NCI-H1105 treated with DMSO at 0.1 percent for 48 hours (cell line): ENCODE measurements around the gene TTLL10.

Experiments used
- DNase-seq: peaks from one replicate; lab custom pipeline; 2025; lab: John Stamatoyannopoulos, UW

TTLL10 gene

DNA sequence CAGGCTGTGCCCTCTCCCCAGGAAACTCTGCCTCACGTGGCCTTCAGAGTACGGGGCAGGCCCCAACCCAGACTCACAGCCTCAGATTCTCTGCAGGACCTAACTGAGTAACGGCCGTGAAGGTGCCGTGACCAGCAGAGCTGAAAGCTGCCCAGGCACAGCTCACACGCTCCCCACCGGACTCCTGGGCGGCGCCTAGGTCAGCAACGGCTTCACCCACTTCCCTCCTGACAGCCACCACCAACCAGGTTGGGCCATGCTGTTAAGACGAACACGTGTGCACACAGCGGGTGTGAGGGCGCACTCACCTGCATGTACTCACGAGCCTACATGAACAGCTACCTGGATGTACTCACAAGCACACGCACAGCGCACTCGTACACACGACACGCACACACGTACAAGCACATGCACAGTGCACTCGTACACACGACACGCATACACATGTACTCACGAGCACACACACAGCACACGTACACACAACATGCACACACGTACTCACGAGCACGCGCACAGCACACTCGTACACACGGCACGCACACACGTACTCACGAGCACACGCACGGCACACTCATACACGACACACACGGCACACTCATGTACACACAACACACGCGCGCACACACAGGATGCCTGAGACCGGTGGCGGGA, 49.0 kb downstream of the TTLL10 start:
- DNase-seq, result no peak

DNA sequence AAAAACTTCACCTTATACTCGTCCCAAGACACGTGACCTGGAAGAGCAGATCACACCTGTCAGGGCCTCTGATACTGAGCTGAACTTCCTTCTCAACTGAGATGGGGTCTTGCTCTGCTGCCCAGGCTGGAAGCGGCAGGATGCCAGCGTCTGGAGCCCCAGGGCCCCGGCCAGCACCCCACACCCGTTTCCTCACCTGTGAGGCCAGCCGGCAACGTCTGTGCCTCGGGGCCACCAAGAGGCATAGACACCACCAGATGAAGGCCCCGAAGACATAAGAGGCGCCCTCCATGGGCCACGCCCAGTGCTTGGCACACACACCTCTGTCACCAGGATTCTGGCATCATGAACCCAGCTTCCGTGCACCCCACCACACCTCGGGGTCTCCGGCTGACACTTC, 49.6 kb downstream of the TTLL10 start:
- no peak for DNase-seq

DNA sequence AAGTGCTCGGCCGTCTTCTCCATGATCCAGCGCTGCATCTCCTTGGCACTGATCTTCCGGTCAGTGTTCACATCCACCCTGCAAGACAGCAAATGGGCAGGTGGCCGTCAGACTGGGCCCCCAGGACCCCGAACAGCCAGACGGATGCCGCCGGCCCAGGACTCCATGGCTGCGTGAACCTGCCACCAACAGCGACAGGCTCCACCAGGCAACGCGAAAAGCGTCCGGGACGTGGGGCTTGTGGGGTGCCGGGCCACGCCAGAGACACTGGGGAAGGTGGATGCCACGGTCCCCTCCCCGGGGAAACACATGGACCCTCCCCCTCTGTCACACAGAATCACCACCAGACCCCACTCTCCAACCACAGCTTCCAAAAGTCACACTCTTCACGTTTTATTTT, 50.2 kb downstream of the TTLL10 start:
- no peak for DNase-seq

DNA sequence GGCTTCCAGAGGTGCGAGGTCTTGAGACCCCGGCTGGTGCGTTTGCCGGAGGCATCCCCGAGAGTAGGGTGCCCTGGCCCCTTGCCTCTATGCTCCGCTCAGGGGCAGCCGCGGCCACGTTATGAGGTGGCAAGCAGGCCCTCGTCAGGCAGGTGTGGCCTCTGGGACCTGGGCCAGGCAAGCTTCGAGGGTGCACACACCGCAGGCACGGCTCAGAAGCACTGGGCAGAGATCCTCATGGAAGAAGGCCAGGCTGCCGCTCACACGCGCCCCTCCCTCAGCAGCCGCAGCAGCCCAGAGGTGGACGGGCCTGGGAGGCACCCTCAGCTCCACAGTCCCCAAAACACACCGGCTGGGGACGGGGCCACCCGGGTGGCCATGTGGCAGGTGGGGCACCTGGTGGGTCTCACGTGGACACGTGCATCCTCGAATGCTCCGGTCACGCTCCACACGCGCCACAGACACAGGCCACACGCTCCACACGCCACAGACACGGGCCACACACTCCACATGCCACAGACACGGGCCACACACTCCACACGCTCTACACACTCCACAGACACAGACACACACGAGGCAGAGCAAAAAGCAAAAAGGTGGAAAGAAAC, 51.7 kb downstream of the TTLL10 start:
- no peak for DNase-seq

DNA sequence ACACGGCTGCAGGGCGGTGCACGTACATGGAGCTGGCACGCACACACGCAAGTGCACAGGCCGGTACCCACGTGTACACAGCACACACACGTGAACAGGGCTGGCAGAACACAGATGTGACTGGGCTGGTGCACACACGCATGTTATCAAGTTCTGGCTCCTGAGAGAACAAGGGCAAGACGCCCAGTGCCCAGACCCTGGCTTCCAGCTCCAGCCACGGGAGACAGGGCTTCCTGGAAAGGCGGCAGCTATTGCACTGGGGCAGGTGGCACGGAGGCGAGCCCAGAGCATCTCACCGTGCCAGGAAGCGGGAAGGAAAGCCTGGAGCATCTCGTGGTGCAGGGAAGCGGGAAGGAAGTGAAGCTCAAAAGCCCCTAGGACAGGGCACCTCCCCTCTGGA, 52.2 kb downstream of the TTLL10 start:
- no peak for DNase-seq

DNA sequence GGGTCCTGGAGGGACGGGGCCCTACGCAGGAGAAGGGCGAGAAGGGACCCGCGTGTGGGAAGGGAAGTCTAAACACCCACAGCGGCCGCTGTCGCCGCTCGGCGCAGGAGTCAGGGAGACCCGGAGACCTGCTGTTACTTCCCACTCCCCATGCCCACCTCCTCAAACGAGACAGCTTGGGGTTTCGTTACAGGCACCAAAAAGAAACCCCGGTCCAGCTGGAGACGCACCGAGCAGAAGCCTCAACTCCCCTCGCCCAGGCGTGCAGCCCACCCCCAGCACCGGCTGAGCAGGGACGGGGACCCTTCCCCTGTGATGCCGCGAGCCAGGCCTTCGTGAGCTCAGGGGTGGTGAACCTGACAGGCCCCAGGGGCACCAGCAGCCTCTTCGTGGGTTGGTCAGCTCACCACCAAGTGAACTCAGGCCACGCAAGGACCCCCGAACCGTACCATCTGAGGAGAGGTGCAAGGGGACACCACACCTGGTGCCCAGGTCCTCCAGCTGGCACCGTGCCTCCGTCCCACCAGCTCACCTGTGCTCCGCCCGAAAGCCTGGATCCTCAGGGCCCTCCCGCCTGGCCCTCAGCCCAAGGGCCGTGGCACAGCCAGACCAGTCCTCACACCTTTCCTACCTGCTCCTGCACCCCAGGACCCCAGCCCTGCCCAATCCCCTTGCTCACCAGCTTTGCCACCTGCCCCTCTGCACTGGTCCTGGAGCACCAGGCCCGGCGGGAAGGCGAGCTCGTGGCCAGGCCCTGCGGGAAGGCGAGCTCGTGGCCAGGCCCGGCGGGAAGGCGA, 53.1 kb downstream of the TTLL10 start:
- DNase-seq, result no peak

DNA sequence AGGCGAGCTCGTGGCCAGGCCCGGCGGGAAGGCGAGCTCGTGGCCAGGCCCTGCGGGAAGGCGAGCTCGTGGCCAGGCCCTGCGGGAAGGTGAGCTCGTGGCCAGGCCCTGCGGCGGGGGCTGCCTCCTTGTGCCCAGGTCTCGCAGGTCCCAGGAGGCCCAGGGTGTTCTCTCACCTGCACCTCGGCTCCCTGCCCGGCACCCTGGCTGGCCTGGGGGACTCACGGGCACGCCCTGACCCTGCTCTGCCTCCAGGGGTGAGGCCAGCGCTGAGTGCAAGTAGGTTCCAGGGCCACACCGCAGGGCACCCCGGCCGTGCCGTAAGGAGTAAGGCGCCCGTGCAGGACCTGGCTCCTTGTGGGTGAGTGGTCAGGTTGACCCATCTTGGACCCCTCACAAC, 53.7 kb downstream of the TTLL10 start:
- DNase-seq, result no peak

DNA sequence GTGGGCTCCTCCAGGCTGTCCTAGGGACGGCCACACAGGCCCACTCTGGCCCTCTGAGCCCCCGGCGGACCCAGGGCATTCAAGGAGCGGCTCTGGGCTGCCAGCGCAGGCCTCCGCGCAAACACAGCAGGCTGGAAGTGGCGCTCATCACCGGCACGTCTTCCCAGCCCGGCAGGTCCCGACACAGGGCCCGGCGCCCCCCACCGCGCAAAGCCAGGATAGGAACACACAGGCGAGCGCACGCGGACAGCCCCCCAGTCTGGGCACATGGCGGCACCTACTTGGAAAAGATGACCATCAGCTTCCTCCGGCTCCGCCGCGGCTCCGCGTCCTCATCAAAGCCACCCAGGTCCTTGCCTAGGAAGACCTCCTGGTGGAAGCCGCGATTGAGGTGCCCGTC, 54.5 kb downstream of the TTLL10 start:
- no peak for DNase-seq

DNA sequence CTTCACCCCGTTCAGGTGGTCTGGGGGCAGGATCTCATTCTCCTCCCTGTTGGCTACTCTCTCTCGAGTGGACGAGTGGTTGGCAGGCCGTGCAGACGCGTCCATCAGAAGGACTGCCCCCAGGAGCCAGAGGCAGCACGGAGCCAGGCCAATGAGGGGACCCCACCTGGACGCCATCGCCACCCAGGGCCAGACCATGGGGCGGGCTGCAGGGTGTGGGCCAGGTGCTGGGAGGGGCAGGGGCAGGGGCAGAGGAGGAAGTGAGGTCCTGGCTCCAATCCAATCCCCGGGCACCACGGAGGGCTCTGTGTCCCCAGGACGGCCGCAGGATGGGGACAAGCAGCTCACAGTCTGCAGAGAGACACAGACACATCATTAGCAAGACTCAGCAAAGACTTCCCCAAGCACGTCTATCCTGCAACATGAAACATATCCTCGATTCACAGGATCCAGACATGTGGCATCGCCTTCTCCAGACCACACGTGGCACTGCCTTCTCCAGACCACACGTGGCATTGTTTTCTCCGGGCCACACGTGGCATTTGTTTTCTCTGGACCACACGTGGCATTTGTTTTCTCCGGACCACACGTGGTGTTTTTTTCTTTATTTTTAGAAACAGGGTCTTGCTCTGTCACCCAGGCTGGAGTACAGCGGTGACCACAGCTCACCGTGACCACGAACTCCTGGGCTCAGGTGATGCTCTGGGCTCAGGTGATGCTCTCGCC, 55.1 kb downstream of the TTLL10 start:
- DNase-seq, result no peak

DNA sequence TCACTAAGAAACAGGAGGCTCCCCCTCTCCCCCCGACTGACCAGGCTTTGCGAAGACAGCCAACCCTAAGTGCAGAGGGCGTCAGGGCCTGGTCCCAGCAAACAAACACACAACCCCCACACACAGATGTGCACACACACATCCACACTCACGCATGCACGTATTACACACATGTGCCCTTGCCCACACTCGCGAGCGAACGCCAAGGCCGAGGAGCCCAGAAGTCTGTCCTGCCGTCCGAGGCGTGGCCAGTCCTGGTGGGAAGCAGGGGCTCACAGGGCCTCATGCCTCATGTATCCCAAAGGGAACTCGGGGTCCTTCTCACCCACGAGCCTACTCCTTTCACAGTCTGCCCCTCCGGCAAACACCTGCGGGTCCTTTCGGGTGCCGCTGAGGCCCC, 56.1 kb downstream of the TTLL10 start:
- DNase-seq, result no peak

DNA sequence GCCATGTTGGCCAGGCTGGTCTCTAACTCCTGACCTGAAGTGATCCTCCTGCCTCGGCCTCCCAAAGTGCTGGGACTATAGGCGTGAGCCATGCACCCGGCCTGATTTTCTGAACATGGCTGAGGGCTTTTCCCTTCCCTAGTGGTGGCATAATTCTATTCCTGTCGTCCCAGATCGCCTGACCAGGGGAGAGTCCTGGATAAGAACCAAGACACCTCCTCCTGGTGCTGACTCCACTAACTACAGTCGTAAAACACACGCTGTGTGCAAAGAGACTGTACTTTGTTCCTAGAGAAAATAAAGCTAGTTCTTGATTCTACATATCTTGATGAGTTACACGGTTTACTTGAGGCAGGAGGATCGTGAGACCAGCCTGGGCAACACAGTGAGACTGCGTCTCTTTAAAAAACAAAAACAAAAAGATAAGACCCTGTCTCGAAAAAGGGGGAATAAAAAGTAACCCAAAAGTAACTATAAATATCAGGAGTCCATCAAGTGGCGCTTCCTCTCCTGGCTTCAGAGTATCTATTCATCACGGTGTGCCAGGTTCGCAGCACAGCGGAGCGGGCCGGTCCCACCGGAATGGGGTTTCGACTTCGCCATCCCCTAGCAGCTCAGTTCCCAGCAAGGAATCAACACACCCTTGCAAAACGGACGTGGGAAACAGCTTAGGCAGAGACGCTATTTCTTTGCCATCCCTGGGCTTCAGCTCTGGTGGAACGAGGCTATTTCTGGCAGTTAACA, 57.1 kb downstream of the TTLL10 start:
- no peak for DNase-seq

DNA sequence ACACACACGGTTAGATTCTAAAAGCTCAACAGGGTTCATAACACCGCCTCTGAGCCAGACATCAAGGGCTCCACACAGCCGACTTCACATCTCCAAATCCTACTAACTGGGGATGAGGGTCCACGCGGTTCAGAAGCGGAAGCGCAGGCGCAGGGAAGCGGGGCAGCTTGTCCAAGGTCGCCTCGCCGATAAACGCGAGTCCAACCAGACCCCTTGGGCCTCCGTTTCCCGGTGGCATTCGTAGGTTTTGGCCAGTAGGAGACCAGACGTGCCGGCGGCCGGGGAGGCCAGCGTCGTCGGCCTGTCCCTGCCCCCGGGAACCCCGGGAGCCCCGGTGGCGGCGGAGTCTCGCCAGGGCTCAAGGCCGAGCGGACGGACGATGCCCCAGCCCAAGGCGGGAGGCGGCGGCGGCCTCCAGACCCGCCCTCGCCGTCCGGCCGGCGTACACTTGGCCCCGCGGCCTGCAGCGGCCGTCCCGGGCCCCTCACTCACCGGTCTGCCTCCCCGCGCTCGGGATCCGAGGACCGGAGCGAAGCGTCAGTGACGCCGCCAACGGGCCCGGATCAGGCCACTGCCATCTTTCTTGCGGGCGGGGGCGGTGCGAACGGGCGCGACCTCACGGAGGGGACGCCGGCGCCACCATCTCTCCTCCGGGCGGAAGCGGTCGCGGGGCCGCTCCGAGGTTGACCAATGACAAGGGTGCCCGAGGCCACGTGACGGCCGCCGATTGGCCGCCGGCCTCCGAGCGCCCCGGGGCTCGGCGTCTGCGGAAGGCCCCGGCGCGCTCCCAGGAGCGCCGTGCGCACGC, 57.9 kb downstream of the TTLL10 start, which contains the start of gene SDF4:
SDF4 (minus strand) TSS at position 602 of the 808 bp plus-strand sequence. CDS start 3,229 bp downstream, outside the sequence.
- peak; percentile 97 for DNase-seq

DNA sequence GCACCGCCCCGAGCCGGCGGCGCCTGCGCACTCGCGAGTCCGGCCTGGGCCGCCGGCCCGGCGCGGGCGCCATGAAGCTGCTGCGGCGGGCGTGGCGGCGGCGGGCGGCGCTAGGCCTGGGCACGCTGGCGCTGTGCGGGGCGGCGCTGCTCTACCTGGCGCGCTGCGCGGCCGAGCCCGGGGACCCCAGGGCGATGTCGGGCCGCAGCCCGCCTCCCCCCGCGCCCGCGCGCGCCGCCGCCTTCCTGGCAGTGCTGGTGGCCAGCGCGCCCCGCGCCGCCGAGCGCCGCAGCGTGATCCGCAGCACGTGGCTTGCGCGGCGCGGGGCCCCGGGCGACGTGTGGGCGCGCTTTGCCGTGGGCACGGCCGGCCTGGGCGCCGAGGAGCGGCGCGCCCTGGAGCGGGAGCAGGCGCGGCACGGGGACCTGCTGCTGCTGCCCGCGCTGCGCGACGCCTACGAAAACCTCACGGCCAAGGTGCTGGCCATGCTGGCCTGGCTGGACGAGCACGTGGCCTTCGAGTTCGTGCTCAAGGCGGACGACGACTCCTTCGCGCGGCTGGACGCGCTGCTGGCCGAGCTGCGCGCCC, 58.6 kb downstream of the TTLL10 start, which contains the start of gene B3GALT6:
B3GALT6 (plus strand) TSS at position 30 of the 588 bp plus-strand sequence; CDS start at position 72, 42 bp downstream.
- no peak for DNase-seq

DNA sequence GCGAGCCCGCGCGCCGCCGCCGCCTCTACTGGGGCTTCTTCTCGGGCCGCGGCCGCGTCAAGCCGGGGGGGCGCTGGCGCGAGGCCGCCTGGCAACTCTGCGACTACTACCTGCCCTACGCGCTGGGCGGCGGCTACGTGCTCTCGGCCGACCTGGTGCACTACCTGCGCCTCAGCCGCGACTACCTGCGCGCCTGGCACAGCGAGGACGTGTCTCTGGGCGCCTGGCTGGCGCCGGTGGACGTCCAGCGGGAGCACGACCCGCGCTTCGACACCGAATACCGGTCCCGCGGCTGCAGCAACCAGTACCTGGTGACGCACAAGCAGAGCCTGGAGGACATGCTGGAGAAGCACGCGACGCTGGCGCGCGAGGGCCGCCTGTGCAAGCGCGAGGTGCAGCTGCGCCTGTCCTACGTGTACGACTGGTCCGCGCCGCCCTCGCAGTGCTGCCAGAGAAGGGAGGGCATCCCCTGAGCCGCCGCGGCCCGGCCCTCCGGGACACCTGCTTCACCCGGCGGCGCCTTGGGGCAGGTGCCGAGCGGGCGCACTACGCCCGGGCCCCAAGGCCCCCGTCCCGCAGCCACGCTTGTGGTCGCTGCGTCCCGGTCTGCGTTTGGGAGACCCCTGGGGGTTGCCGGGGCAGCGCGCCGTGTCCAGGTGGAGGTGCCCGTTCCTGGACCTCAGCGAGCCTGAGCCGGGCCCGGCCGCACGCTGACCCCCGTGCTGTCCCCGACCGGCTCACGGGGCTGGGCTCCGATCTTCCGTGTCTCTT, 59.3 kb downstream of the TTLL10 start:
- DNase-seq, result no peak

DNA sequence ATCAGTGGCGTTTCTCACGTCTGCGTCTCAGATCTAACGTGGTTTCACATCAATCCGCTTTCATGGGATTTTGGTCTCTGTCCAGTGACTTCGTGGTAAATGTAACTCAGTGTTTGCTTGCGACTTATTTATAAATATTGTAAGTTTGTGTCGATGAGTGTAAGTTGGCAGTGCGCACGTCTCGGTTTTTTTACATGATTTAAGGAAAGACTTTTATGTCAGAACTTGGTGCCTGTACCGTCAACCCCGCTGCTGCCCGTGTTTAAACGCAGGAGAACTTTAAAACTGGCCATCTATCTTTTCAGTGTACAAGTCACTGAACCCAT, 59.9 kb downstream of the TTLL10 start:
- no peak for DNase-seq

DNA sequence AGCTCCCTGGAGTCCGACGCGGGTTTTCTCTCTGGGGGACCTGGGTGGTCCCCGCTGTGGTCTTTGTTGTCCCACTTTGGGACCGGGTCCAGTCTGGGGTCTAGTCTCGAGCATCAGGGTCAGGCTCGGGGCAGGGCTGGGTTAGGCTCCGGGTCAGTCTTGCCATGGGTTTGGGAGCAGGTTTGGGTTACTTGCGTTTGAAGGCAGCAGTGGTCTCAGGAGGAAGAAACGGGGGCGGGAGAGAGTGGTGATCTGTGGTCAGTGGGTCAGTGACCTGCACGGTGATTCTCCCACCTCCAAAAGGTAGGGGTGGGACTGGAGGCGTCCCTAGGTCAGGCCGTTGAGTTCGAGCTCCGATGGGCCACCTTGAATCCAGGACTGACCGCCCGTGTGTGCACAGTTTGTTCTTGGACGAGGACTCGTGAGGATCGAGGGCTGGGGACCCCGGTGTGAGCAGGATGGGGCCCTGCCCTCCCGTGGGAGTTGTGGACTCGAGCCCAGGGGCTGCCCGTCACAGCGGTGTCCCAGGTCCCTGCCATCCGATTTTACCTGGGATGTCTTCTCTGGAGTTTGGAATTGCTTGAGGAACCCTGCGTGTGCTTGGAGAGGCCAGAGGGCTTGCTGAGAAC, 60.6 kb downstream of the TTLL10 start:
- no peak for DNase-seq

DNA sequence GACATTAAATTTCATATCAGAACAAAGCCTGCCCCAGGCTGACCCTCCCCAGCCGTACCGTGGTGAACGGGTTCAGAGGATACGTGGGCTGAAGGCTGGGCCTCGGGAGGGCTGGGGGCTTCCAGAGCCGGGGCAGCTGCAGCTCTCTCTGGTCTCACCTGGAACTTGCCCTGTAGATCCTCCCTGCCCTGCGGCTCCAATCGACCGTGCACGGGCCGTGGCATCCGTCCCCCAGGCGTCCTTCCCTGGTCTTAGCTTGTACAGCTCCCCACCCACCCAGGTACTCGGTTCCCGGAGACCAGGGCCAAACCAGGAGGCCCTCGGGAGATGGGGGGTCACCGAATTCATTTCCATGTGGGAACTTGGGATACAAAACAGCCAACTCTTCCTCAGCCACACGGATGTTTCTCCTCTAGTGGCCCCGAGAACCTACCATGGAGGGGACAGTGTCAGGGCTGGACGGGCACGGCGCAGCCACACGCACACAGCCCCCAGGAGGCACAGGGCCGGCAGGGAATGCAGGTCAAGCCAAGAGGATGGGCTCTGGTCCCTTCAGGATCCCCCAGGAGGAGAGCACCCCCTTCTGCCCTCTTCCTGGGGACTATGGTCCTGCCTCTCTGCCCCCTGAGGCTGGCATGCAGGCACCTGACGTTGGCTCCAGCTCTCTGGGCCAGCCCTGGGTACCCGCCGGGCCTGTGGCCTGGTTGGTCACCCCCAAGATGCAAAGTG, 61.5 kb downstream of the TTLL10 start:
- DNase-seq, result no peak

DNA sequence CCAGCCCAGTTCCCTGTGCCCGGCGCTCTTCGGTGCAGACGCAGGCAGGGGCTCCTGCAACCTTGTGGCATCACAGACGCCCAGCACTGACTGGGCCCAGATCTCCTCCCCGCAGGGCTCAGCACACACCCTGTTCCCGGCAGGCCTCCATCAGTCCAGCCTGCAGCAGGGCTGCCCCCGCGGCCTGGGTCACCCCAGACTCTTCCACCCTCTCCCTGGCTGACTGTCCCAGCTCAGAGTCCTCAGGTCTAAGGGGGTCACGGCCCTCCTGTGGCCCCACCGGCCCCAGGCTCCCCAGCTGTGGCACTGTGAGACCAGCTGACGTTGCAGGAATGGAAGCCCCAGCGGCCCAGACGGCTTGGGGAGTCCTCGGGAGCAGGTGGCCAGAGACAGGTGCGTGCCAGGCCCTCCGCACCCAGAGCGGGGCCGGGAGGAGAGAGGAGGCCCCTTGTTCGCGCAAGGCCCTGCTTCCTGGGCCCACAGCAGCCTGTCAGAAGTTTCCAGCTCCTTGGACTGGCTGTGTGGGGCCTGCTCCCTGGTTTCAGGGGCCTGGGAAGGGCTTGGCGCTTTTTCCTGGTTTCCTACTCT, 62.6 kb downstream of the TTLL10 start:
- DNase-seq, result no peak
